IMR-90 (cell line): Measurements from ENCODE around the gene MCM3AP. TPM values are rescaled to one million over a fixed set of nuclear protein-coding genes. Genes with fewer than 3 reads are reported as not detected.

Source experiments
- ATAC-seq: fragments of 200-7000 bp; cut with Tn5 transposase; 2 replicates; pipeline ENCODE4 v1.9.1; 2020; ENCODE audit warnings: low read depth, mild to moderate bottlenecking, moderate library complexity
- BruUV-seq: library from RNA; stranded (reverse); fragments of 400-500 nt; replicated peaks from 2 replicates; lab custom pipeline; 2021; lab: Mats Ljungman, UMichigan
- CTCF ChIA-PET: fragments of 300-600 bp; formaldehyde crosslinking; extraction: SDS; loops from one replicate; lab custom pipeline; 2021; ENCODE audit warnings: antibody characterized with exemption; lab: Yijun Ruan, JAX
- POLR2A ChIA-PET: fragments of 300-600 bp; sonication (Branson Sonifier 250); formaldehyde crosslinking; loops from one replicate; lab custom pipeline; 2022; ENCODE audit warnings: antibody characterized with exemption; ENCODE audit not compliant: unreplicated experiment; lab: Charles Lee
- DNase-seq: peaks from one replicate; pipeline ENCODE4 v3.0.0; 2013
- H2AFZ ChIP-seq: replicated peaks from 2 replicates; pipeline ENCODE3; 2013; ENCODE audit warnings: low read length, mild to moderate bottlenecking; ENCODE audit not compliant: poor library complexity
- H2AK5ac ChIP-seq: 2 replicates; pipeline ENCODE4 v1.6.1; 2013; ENCODE audit warnings: low read depth, low read length, inconsistent platforms
- H2AK9ac ChIP-seq: replicated peaks from 2 replicates; pipeline ENCODE3; 2013; ENCODE audit warnings: mild to moderate bottlenecking, low read depth, low read length, moderate library complexity; ENCODE audit not compliant: poor library complexity
- H2BK120ac ChIP-seq: 2 replicates; pipeline ENCODE4 v1.6.1; 2013; ENCODE audit warnings: low read depth, low read length, inconsistent platforms
- H2BK15ac ChIP-seq: 3 replicates; pipeline ENCODE4 v1.6.1; 2013; ENCODE audit warnings: low read depth, low read length, inconsistent platforms
- H2BK20ac ChIP-seq: 2 replicates; pipeline ENCODE4 v1.6.1; 2013; ENCODE audit warnings: low read depth, mild to moderate bottlenecking, inconsistent platforms, low read length, moderate library complexity
- H2BK5ac ChIP-seq: 2 replicates; pipeline ENCODE4 v1.6.1; 2013; ENCODE audit warnings: mild to moderate bottlenecking, low read depth, low read length, inconsistent platforms; ENCODE audit not compliant: poor library complexity, severe bottlenecking
- H3K14ac ChIP-seq: replicated peaks from 2 replicates; pipeline ENCODE4 v1.6.1; 2013; ENCODE audit warnings: low read depth, low read length, inconsistent platforms
- H3K18ac ChIP-seq: 2 replicates; pipeline ENCODE4 v1.6.1; 2013; ENCODE audit warnings: low read depth, low read length, control low read depth
- H3K23ac ChIP-seq: 2 replicates; pipeline ENCODE4 v1.6.1; 2013; ENCODE audit warnings: low read depth, low read length, inconsistent platforms
- H3K27ac ChIP-seq: 2 replicates; pipeline ENCODE4 v1.5.1; 2013; ENCODE audit warnings: mild to moderate bottlenecking, control low read depth, low read length; ENCODE audit not compliant: insufficient read depth
- H3K27me3 ChIP-seq: 2 replicates; pipeline ENCODE4 v1.6.1; 2013; ENCODE audit warnings: low read length; ENCODE audit not compliant: control insufficient read depth, insufficient read depth
- H3K36me3 ChIP-seq: 2 replicates; pipeline ENCODE4 v1.6.1; 2013; ENCODE audit warnings: low read length, mixed read lengths; ENCODE audit not compliant: control insufficient read depth, insufficient read depth
- H3K4ac ChIP-seq: 2 replicates; pipeline ENCODE4 v1.6.1; 2013; ENCODE audit warnings: low read depth, low read length, inconsistent platforms
- H3K4me1 ChIP-seq: 2 replicates; pipeline ENCODE4 v1.6.1; 2013; ENCODE audit warnings: low read length, mixed read lengths; ENCODE audit not compliant: control insufficient read depth, insufficient read depth
- H3K4me2 ChIP-seq: 2 replicates; pipeline ENCODE4 v1.6.1; 2013; ENCODE audit warnings: low read depth, mild to moderate bottlenecking, control low read depth, low read length, moderate library complexity
- H3K4me3 ChIP-seq: 2 replicates; pipeline ENCODE4 v1.5.1; 2013; ENCODE audit warnings: low read depth, mild to moderate bottlenecking, control low read depth, low read length, moderate library complexity; ENCODE audit not compliant: insufficient read depth
- H3K56ac ChIP-seq: 2 replicates; pipeline ENCODE4 v1.6.1; 2013; ENCODE audit warnings: low read length, inconsistent platforms; ENCODE audit not compliant: insufficient read depth; ENCODE audit errors: extremely low read depth
- H3K79me1 ChIP-seq, 2 experiments: 2 replicates each; pipeline ENCODE4 v1.6.1; 2013; ENCODE audit warnings: low read length in 2 of 2, inconsistent platforms in 1 of 2, low read depth in 1 of 2
- H3K9ac ChIP-seq: 2 replicates; pipeline ENCODE4 v1.6.1; 2013; ENCODE audit warnings: low read depth, low read length, control low read depth
- H3K9me1 ChIP-seq: 2 replicates; pipeline ENCODE4 v1.6.1; 2013; ENCODE audit warnings: low read length, inconsistent platforms; ENCODE audit not compliant: insufficient read depth
- H3K9me3 ChIP-seq: 2 replicates; pipeline ENCODE4 v1.6.1; 2013; ENCODE audit warnings: low read length; ENCODE audit not compliant: control insufficient read depth, insufficient read depth
- H4K20me1 ChIP-seq: 2 replicates; pipeline ENCODE4 v1.6.1; 2013; ENCODE audit warnings: low read length, inconsistent platforms; ENCODE audit not compliant: insufficient read depth
- H4K5ac ChIP-seq: 2 replicates; pipeline ENCODE4 v1.6.1; 2013; ENCODE audit warnings: mild to moderate bottlenecking, low read depth, low read length, control low read depth
- H4K8ac ChIP-seq, 2 experiments: 2 replicates each; pipeline ENCODE4 v1.6.1; 2013; ENCODE audit warnings: low read depth in 2 of 2, low read length in 2 of 2, control low read depth in 1 of 2, inconsistent platforms in 1 of 2
- H4K91ac ChIP-seq: 2 replicates; pipeline ENCODE4 v1.6.1; 2013; ENCODE audit warnings: low read depth, low read length, inconsistent platforms; ENCODE audit not compliant: insufficient read depth
- CEBPB ChIP-seq: IDR thresholded peaks from 2 replicates; pipeline ENCODE4 v1.6.1; 2012; ENCODE audit warnings: low read depth, low read length, improper control_type of control experiment
- CTCF ChIP-seq: conservative IDR thresholded peaks from 2 replicates; pipeline ENCODE4 v1.5.1; 2012; ENCODE audit warnings: mild to moderate bottlenecking, low read depth, low read length, improper control_type of control experiment
- ELK1 ChIP-seq: fragments of 150-350 bp; IDR thresholded peaks from 2 replicates; pipeline ENCODE4 v1.6.1; 2016; ENCODE audit warnings: low read depth, mild to moderate bottlenecking, low read length, moderate library complexity, borderline replicate concordance
- FOS ChIP-seq: fragments of 150-350 bp; IDR thresholded peaks from 2 replicates; pipeline ENCODE4 v1.6.1; 2016; ENCODE audit warnings: low read depth, low read length
- MAFK ChIP-seq: IDR thresholded peaks from 2 replicates; pipeline ENCODE4 v1.6.1; 2012; ENCODE audit warnings: low read depth, low read length, improper control_type of control experiment
- MXI1 ChIP-seq: IDR thresholded peaks from 2 replicates; pipeline ENCODE4 v1.6.1; 2012; ENCODE audit warnings: low read depth, mild to moderate bottlenecking, low read length, moderate library complexity, borderline replicate concordance
- NFE2L2 ChIP-seq: fragments of 150-350 bp; IDR thresholded peaks from 2 replicates; pipeline ENCODE4 v1.6.1; 2016; ENCODE audit warnings: low read depth, mild to moderate bottlenecking, low read length
- POLR2A ChIP-seq: IDR thresholded peaks from 2 replicates; pipeline ENCODE4 v1.6.1; 2012; ENCODE audit warnings: mild to moderate bottlenecking, low read depth, low read length
- RAD21 ChIP-seq: IDR thresholded peaks from 2 replicates; pipeline ENCODE4 v1.6.1; 2012; ENCODE audit warnings: low read length, improper control_type of control experiment
- SMC3 ChIP-seq: fragments of 150-350 bp; IDR thresholded peaks from 2 replicates; pipeline ENCODE4 v1.6.1; 2016; ENCODE audit warnings: low read depth, mild to moderate bottlenecking, antibody characterized with exemption, low read length, moderate library complexity
- USF2 ChIP-seq: fragments of 150-350 bp; IDR thresholded peaks from 2 replicates; pipeline ENCODE4 v1.6.1; 2017; ENCODE audit warnings: mild to moderate bottlenecking, antibody characterized with exemption, low read length, low read depth
- WGBS, 2 experiments: methylation state at CpG; one replicate each; pipeline versions ENCODE4 v1.1.5 to v1.1.7; 2013; ENCODE audit warnings: missing lambda C conversion rate in 2 of 2; ENCODE audit not compliant: insufficient read length in 1 of 2; ENCODE audit errors: extremely low coverage in 2 of 2; 5-methylcytosine and 5-hydroxymethylcytosine counted together
- dilution Hi-C: fragments of 300-500 bp; cut with HindIII; formaldehyde crosslinking; loops from one replicate; pipeline ENCODE4 v1.14.3; 2018; ENCODE audit warnings: low sequenced_read_pairs; ENCODE audit not compliant: unreplicated experiment
- in situ Hi-C: fragments of 300-500 bp; cut with MboI; formaldehyde crosslinking; loops from 3 replicates; pipeline ENCODE4 v1.14.3; 2019; ENCODE audit warnings: low sequenced_read_pairs, inconsistent platforms, mixed read lengths
- intact Hi-C: fragments of 100-400 bp; cut with micrococcal nuclease; formaldehyde crosslinking; loops from 2 replicates; pipeline ENCODE4 v1.10.0; 2022
- polyA plus RNA-seq, 3 experiments: library from polyadenylated mRNA; depleted of rRNA; stranded (reverse); fragments of >200 nt; gene quantifications; 2 replicates each; pipeline ENCODE4 v1.2.3, GENCODE V29; 2012; ENCODE audit warnings: low replicate concordance in 1 of 3
- total RNA-seq: library from RNA; depleted of rRNA; stranded (reverse); fragments of >200 nt; gene quantifications from 2 replicates; pipeline ENCODE4 v1.2.3, GENCODE V29; 2012

Gene MCM3AP
- total and polyA plus RNA-seq, 2 of the 4 experiments (the other 2 are of a cell fraction) = 46.5 to 63.1 TPM

GRCh38 chr21:46191257-46191685 is 94.1 kb downstream of the MCM3AP start:
- Histone ChIP-seq H2BK20ac (no peak overlapping the region), H3K4me3 (no peak overlapping the region), H4K5ac (no peak overlapping the region), H4K91ac (no peak overlapping the region), H3K27me3 (no peaks in the 10 kb centered on the region), H3K79me1 (no peaks in the 10 kb centered on the region; a peak in 1 of 4 replicates), H3K23ac (no peak overlapping the region), H3K14ac (no peak overlapping the region), H3K56ac (no peak overlapping the region), H2AK9ac (no peak overlapping the region), H2BK5ac (no peak overlapping the region), H2BK15ac (no peak overlapping the region), H2AFZ (no peak overlapping the region), H2AK5ac (peak overlapping the region; percentile 12; the same call in 1 of the 2 replicates), H3K18ac (no peak overlapping the region), H4K8ac (no peak overlapping the region), H3K9ac (no peak overlapping the region), H3K4ac (no peak overlapping the region), H2BK120ac (no peak overlapping the region), H3K4me1 (peaks cover 26% of the 10 kb centered on the region), H3K36me3 (peaks cover 35% of the 10 kb centered on the region), H3K9me3 (no peaks in the 10 kb centered on the region), H3K27ac (peak overlapping the region; percentile 36; the same call in 1 of the 2 replicates), H3K4me2 (no peak overlapping the region), H3K9me1 (peaks cover 27% of the 10 kb centered on the region), H4K20me1 (no peaks in the 10 kb centered on the region)
- DNase-seq (peak; percentile 85), ATAC-seq (peak; percentile 96)
- BruUV-seq = no TSS peak
- in situ Hi-C loops = no loop called here
- TF ChIP-seq FOS (peak; percentile 68), CTCF (no peak), MXI1 (no peak), NFE2L2 (no peak), POLR2A (no peak), RAD21 (no peak), USF2 (peak; percentile 16; the same call in 1 of the 2 replicates), MAFK (no peak), CEBPB (peak; percentile 97), SMC3 (no peak), ELK1 (no peak)
- intact Hi-C loops = no loop called here
- ChIA-PET CTCF (no interaction called here), POLR2A (no interaction called here)
- dilution Hi-C loops = no loop called here
- no CpG with 5 or more reads among the region's 4 CpGs for WGBS, 2 experiments
